HepG2 (cell line): Measurements from ENCODE around the gene RAB23. TPM values are rescaled to one million over a fixed set of nuclear protein-coding genes. Genes with fewer than 3 reads are reported as not detected.

Experiments
- CEBPZ ChIP-seq: IDR thresholded peaks from 2 replicates; pipeline ENCODE4 v1.6.1; 2012; ENCODE audit warnings: low read length, improper control_type of control experiment
- HOXA7 ChIP-seq: sonication (generic); formaldehyde crosslinking; IDR thresholded peaks from 2 replicates; pipeline ENCODE4 v1.8.1; 2022; ENCODE audit warnings: mild to moderate bottlenecking, missing genetic modification reagents, moderate library complexity
- IRF2 ChIP-seq: IDR thresholded peaks from 2 replicates; pipeline ENCODE4 v1.6.1; 2018; ENCODE audit warnings: missing genetic modification reagents, missing compliant biosample characterization
- MAF1 ChIP-seq: sonication (generic); formaldehyde crosslinking; IDR thresholded peaks from 2 replicates; pipeline ENCODE4 v1.5.0; 2020; ENCODE audit warnings: missing genetic modification reagents, borderline replicate concordance
- MBD4 ChIP-seq: IDR thresholded peaks from 2 replicates; pipeline ENCODE4 v1.6.1; 2012; ENCODE audit warnings: low read length, inconsistent platforms, borderline replicate concordance
- NCOA1 ChIP-seq: sonication (generic); formaldehyde crosslinking; IDR thresholded peaks from 2 replicates; pipeline ENCODE4 v1.9.0; 2021; ENCODE audit warnings: missing genetic modification reagents
- PCBP2 ChIP-seq: fragments of 200-400 bp; formaldehyde crosslinking; optimal IDR thresholded peaks from 2 replicates; pipeline ENCODE3; 2018; ENCODE audit warnings: low read length, low read depth; ENCODE audit not compliant: poor library complexity, severe bottlenecking
- PRPF4 ChIP-seq: fragments of 200-400 bp; formaldehyde crosslinking; IDR thresholded peaks from 2 replicates; pipeline ENCODE4 v1.6.1; 2016; ENCODE audit warnings: low read length, low read depth; ENCODE audit not compliant: poor library complexity, severe bottlenecking
- SIX1 ChIP-seq: sonication (generic); formaldehyde crosslinking; IDR thresholded peaks from 2 replicates; pipeline ENCODE4 v1.4.0; 2020; ENCODE audit warnings: missing genetic modification reagents, borderline replicate concordance
- SKIL ChIP-seq: sonication (generic); formaldehyde crosslinking; IDR thresholded peaks from 2 replicates; pipeline ENCODE4 v1.8.0; 2022; ENCODE audit warnings: missing genetic modification reagents, mild to moderate bottlenecking, moderate library complexity, borderline replicate concordance
- SNAPC5 ChIP-seq: sonication (generic); formaldehyde crosslinking; IDR thresholded peaks from 2 replicates; pipeline ENCODE4 v1.8.1; 2023; ENCODE audit warnings: mild to moderate bottlenecking, missing genetic modification reagents, borderline replicate concordance
- SPEN ChIP-seq: sonication (generic); formaldehyde crosslinking; IDR thresholded peaks from 2 replicates; pipeline ENCODE4 v1.5.1; 2020; ENCODE audit warnings: low read depth, mild to moderate bottlenecking, missing genetic modification reagents
- STAT5B ChIP-seq: sonication (generic); formaldehyde crosslinking; IDR thresholded peaks from 2 replicates; pipeline ENCODE4 v1.4.0; 2020; ENCODE audit warnings: missing genetic modification reagents
- TBX3 ChIP-seq: fragments of 450-650 bp; IDR thresholded peaks from 2 replicates; pipeline ENCODE4 v1.6.1; 2017; ENCODE audit warnings: antibody characterized with exemption, mild to moderate bottlenecking, inconsistent platforms, borderline replicate concordance
- THYN1 ChIP-seq: sonication (generic); formaldehyde crosslinking; IDR thresholded peaks from 2 replicates; pipeline ENCODE4 v1.8.1; 2023; ENCODE audit warnings: low read depth, mild to moderate bottlenecking, moderate library complexity, missing genetic modification reagents, borderline replicate concordance
- ZFP1 ChIP-seq: IDR thresholded peaks from 2 replicates; pipeline ENCODE4 v1.6.1; 2016
- ZFP82 ChIP-seq: sonication (generic); formaldehyde crosslinking; IDR thresholded peaks from 2 replicates; pipeline ENCODE4 v1.5.1; 2020; ENCODE audit warnings: mild to moderate bottlenecking, missing genetic modification reagents, borderline replicate concordance
- ZNF12 ChIP-seq: sonication (generic); formaldehyde crosslinking; IDR thresholded peaks from 2 replicates; pipeline ENCODE4 v1.5.0; 2020; ENCODE audit warnings: missing genetic modification reagents
- ZNF180 ChIP-seq: sonication (generic); formaldehyde crosslinking; IDR thresholded peaks from 2 replicates; pipeline ENCODE4 v1.4.0; 2020; ENCODE audit warnings: low read depth, missing genetic modification reagents, borderline replicate concordance
- ZNF264 ChIP-seq: sonication (generic); formaldehyde crosslinking; IDR thresholded peaks from 2 replicates; pipeline ENCODE4 v1.4.0; 2020; ENCODE audit warnings: missing genetic modification reagents
- ZNF564 ChIP-seq: sonication (generic); formaldehyde crosslinking; IDR thresholded peaks from 2 replicates; pipeline ENCODE4 v1.8.1; 2023; ENCODE audit warnings: mild to moderate bottlenecking, missing genetic modification reagents
- polyA plus RNA-seq, 8 experiments: library from polyadenylated mRNA; depleted of rRNA in 3 of 8; stranded (reverse) in 7 of 8; unstranded in 1 of 8; fragments of >200 nt; fragmentation: Illumina TruSeq in 4 of 8; extraction: Trizol in 4 of 8; gene quantifications; 2 replicates each; pipeline versions ENCODE4 v1.2.1 to v1.2.3, GENCODE V29; 2011 to 2016; ENCODE audit warnings: low read depth in 4 of 8, missing spikeins in 1 of 8, mixed read lengths in 1 of 8; ENCODE audit not compliant: insufficient read depth in 1 of 8
- total RNA-seq, 5 experiments: library from RNA; depleted of rRNA; stranded (reverse); fragments of >200 nt; fragmentation: Illumina TruSeq; extraction: Trizol; gene quantifications; 2 replicates each; pipeline ENCODE4 v1.2.3, GENCODE V29; 2016; ENCODE audit warnings: low read depth in 1 of 5
- TF ChIP-seq, protein P1 (sequence below): IDR thresholded peaks from 2 replicates; pipeline ENCODE4 v1.6.1; 2016; ENCODE audit warnings: low read depth

RAB23 gene
- total and polyA plus RNA-seq, 2 of the 13 experiments (the other 11 are each of a cell fraction or from before 2014, with no cell fraction given) = 5.5 to 16.4 TPM

- TF ChIP-seq MAF1 (peak; percentile 82), ZNF180 (CRISPR knock-in tag) (peak; percentile 84; the same call in 1 of the 2 replicates), ZFP1 (CRISPR knock-in tag) (0 out of 2 replicates have a peak, but pooled peaks have one; percentile 28), TBX3 (no peak), HOXA7 (CRISPR knock-in tag) (no peak), ZNF564 (CRISPR knock-in tag) (peak; percentile 91), STAT5B (CRISPR knock-in tag) (peak; percentile 33; the same call in 1 of the 2 replicates), PRPF4 (no peak), NCOA1 (CRISPR knock-in tag) (no peak; the same call in 1 of the 2 replicates), SNAPC5 (CRISPR knock-in tag) (no peak), ZFP82 (CRISPR knock-in tag) (peak; percentile 98), IRF2 (CRISPR knock-in tag) (no peak; the same call in 1 of the 2 replicates), ZNF12 (CRISPR knock-in tag) (no peak), ZNF264 (CRISPR knock-in tag) (no peak), SKIL (CRISPR knock-in tag) (peak; percentile 31; the same call in 1 of the 2 replicates), PCBP2 (no peak), MBD4 (no peak), SPEN (CRISPR knock-in tag) (peak; percentile 78), SIX1 (CRISPR knock-in tag) (no peak), CEBPZ (no peak), THYN1 (CRISPR knock-in tag) (peak; percentile 70; the same call in 1 of the 2 replicates)
- TF ChIP-seq, protein P1, sequence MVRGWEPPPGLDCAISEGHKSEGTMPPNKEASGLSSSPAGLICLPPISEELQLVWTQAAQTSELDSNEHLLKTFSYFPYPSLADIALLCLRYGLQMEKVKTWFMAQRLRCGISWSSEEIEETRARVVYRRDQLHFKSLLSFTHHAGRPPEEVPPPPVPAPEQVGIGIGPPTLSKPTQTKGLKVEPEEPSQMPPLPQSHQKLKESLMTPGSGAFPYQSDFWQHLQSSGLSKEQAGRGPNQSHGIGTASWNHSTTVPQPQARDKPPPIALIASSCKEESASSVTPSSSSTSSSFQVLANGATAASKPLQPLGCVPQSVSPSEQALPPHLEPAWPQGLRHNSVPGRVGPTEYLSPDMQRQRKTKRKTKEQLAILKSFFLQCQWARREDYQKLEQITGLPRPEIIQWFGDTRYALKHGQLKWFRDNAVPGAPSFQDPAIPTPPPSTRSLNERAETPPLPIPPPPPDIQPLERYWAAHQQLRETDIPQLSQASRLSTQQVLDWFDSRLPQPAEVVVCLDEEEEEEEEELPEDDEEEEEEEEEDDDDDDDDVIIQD = no peak
Measured at GRCh38 chr6:57172136-57173055, 49.7 kb downstream of the RAB23 start, which contains the start of gene BAG2 (continued).
